Esophagus (tissue), 2 donors: ENCODE data around the gene L3MBTL4. TPM values are rescaled to one million over a fixed set of nuclear protein-coding genes. Genes with fewer than 3 reads are reported as not detected.
"Not testable (repeated sequence)": the region's sequence is repeated elsewhere in the genome, so short reads cannot be mapped to it uniquely, and the experiment has no call there.

Experiments used
- H3K27ac ChIP-seq, 2 donors: one replicate each; pipeline ENCODE4 v1.5.1; 2013; ENCODE audit warnings: low read depth in 2 of 2, mild to moderate bottlenecking in 2 of 2, inconsistent platforms in 1 of 2, low read length in 1 of 2, moderate library complexity in 1 of 2
- H3K27me3 ChIP-seq, 2 donors: one replicate each; pipeline ENCODE4 v1.6.1; 2013; ENCODE audit warnings: low read length in 2 of 2, control low read depth in 1 of 2, mild to moderate bottlenecking in 1 of 2; ENCODE audit not compliant: insufficient read depth in 2 of 2, control insufficient read depth in 1 of 2
- H3K36me3 ChIP-seq, 2 donors: one replicate each; pipeline ENCODE4 v1.6.1; 2013; ENCODE audit warnings: low read length in 1 of 2; ENCODE audit not compliant: control insufficient read depth in 2 of 2, insufficient read depth in 2 of 2
- H3K4me1 ChIP-seq, 2 donors: one replicate each; pipeline ENCODE4 v1.6.1; 2013; ENCODE audit warnings: low read length in 1 of 2; ENCODE audit not compliant: control insufficient read depth in 2 of 2, insufficient read depth in 2 of 2
- H3K4me3 ChIP-seq, 2 donors: one replicate each; pipeline ENCODE4 v1.5.1; 2013; ENCODE audit warnings: low read length in 2 of 2, mild to moderate bottlenecking in 2 of 2, low read depth in 1 of 2, moderate library complexity in 1 of 2
- H3K9me3 ChIP-seq, 2 donors: one replicate each; pipeline ENCODE4 v1.6.1; 2013; ENCODE audit warnings: mild to moderate bottlenecking in 2 of 2, low read depth in 1 of 2, low read length in 1 of 2, moderate library complexity in 1 of 2; ENCODE audit not compliant: control insufficient read depth in 2 of 2, insufficient read depth in 1 of 2
- WGBS, 2 donors: extraction: QIAGEN DNeasy Blood & Tissue Kit; methylation state at CpG; one replicate each; pipeline ENCODE4 v1.1.7; 2013; 5-methylcytosine and 5-hydroxymethylcytosine counted together
- polyA plus RNA-seq, 2 donors: library from polyadenylated mRNA; stranded (reverse); fragments of 200-250 nt; gene quantifications; one replicate each; pipeline ENCODE4 v1.2.3, GENCODE V29; 2013
- donor health status: healthy with polysubstance abuse.
- donor health status: Bipolar disorder and iron deficiency.

L3MBTL4 gene
- polyA plus RNA-seq, 2 donors: 1.8 to 2.0 TPM

GRCh38 chr18:6088432-6088831 lies 326.3 kb downstream of the L3MBTL4 start:
- Histone ChIP-seq H3K27me3 (no peaks in the 10 kb centered on the region), H3K27ac (no peak overlapping the region), H3K9me3 (no peaks in the 10 kb centered on the region), H3K4me3 (no peak overlapping the region), H3K36me3 (no peaks in the 10 kb centered on the region), H3K4me1 (no peaks in the 10 kb centered on the region)
- WGBS, 2 donors: 80 to 81% methylated on average over 2 of the region's 2 CpGs

- 95 to 97% methylated on average over 2 of the region's 2 CpGs for WGBS, 2 donors
- Histone ChIP-seq H3K4me3 (no peak overlapping the region), H3K4me1 (no peaks in the 10 kb centered on the region), H3K27me3 (no peaks in the 10 kb centered on the region), H3K36me3 (no peaks in the 10 kb centered on the region), H3K27ac (no peak overlapping the region), H3K9me3 (no peaks in the 10 kb centered on the region)
These were observed 328.0 kb downstream of the L3MBTL4 start for GRCh38 chr18:6086731-6087130.

- Histone ChIP-seq H3K4me3 (no peak overlapping the region), H3K4me1 (no peaks in the 10 kb centered on the region), H3K36me3 (no peaks in the 10 kb centered on the region), H3K27ac (no peak overlapping the region), H3K27me3 (no peaks in the 10 kb centered on the region), H3K9me3 (no peaks in the 10 kb centered on the region)
- WGBS, 2 donors: 69 to 71% methylated on average over 2 of the region's 2 CpGs
These were observed 335.3 kb downstream of the L3MBTL4 start for GRCh38 chr18:6079406-6079805.

- no peak overlapping the region for H3K27ac ChIP-seq
- no peaks in the 10 kb centered on the region for H3K27me3 ChIP-seq
- no peak overlapping the region for H3K4me3 ChIP-seq
- WGBS, 2 donors: 85 to 89% methylated on average over 9 of the region's 9 CpGs
- H3K4me1 ChIP-seq: no peaks in the 10 kb centered on the region
- no peaks in the 10 kb centered on the region for H3K36me3 ChIP-seq
- no peaks in the 10 kb centered on the region for H3K9me3 ChIP-seq
These were observed 335.8 kb downstream of the L3MBTL4 start for GRCh38 chr18:6078877-6079276.

- 95 to 97% methylated on average over 11 of the region's 11 CpGs for WGBS, 2 donors
- H3K4me1 ChIP-seq, H3K27ac ChIP-seq: not testable (repeated sequence)
These were observed 342.3 kb downstream of the L3MBTL4 start for GRCh38 chr18:6072423-6072822.

GRCh38 chr18:6069539-6069938 lies 345.2 kb downstream of the L3MBTL4 start:
- Histone ChIP-seq H3K27ac (no peak overlapping the region), H3K4me3 (no peak overlapping the region), H3K27me3 (no peaks in the 10 kb centered on the region), H3K4me1 (no peaks in the 10 kb centered on the region), H3K9me3 (peaks cover 0 to 2% of the 10 kb centered on the region in 2 donors), H3K36me3 (no peaks in the 10 kb centered on the region)
- WGBS, 2 donors: 86 to 92% methylated on average over 4 of the region's 4 CpGs

More at GRCh38 chr18:6072423-6072822, 342.3 kb downstream of the L3MBTL4 start:
- H3K4me3 ChIP-seq, H3K9me3 ChIP-seq, H3K36me3 ChIP-seq, H3K27me3 ChIP-seq: not testable (repeated sequence)

- WGBS, 2 donors: 72 to 74% methylated on average over 3 of the region's 3 CpGs
- H3K9me3 ChIP-seq: peaks cover 0 to 2% of the 10 kb centered on the region in 2 donors
- H3K4me3 ChIP-seq: no peak overlapping the region
- H3K36me3 ChIP-seq: no peaks in the 10 kb centered on the region
- H3K4me1 ChIP-seq: no peaks in the 10 kb centered on the region
- no peak overlapping the region for H3K27ac ChIP-seq
- no peaks in the 10 kb centered on the region for H3K27me3 ChIP-seq
These were observed 345.6 kb downstream of the L3MBTL4 start for GRCh38 chr18:6069103-6069502.

GRCh38 chr18:6060149-6060548 lies 354.6 kb downstream of the L3MBTL4 start:
- Histone ChIP-seq H3K27ac (no peak overlapping the region), H3K36me3 (no peaks in the 10 kb centered on the region), H3K9me3 (no peaks in the 10 kb centered on the region), H3K4me1 (no peaks in the 10 kb centered on the region), H3K4me3 (no peak overlapping the region), H3K27me3 (no peaks in the 10 kb centered on the region)
- WGBS, 2 donors: 88 to 92% methylated on average over 4 of the region's 4 CpGs

- Histone ChIP-seq H3K9me3 (no peaks in the 10 kb centered on the region), H3K27me3 (no peaks in the 10 kb centered on the region), H3K4me1 (no peaks in the 10 kb centered on the region), H3K27ac (no peak overlapping the region), H3K4me3 (no peak overlapping the region), H3K36me3 (no peaks in the 10 kb centered on the region)
- 60 to 63% methylated on average over 1 of the region's 1 CpG for WGBS, 2 donors
These were observed 355.2 kb downstream of the L3MBTL4 start for GRCh38 chr18:6059551-6059950.

GRCh38 chr18:6058941-6059340 lies 355.8 kb downstream of the L3MBTL4 start:
- Histone ChIP-seq H3K4me1 (no peaks in the 10 kb centered on the region), H3K27me3 (no peaks in the 10 kb centered on the region), H3K27ac (no peak overlapping the region), H3K4me3 (no peak overlapping the region), H3K9me3 (no peaks in the 10 kb centered on the region), H3K36me3 (no peaks in the 10 kb centered on the region)
- WGBS, 2 donors: 71 to 72% methylated on average over 6 of the region's 6 CpGs
